ENCODE results near the gene RBM47. TPM values are rescaled to one million over a fixed set of nuclear protein-coding genes. Genes with fewer than 3 reads are reported as not detected.
A peak's percentile ranks its signal among the peaks of the same experiment; 100 is the strongest.
"Not testable (repeated sequence)": the region's sequence is repeated elsewhere in the genome, so short reads cannot be mapped to it uniquely, and the experiment has no call there.

The RBM47 gene
- total RNA-seq, 1 donor from 2014 or later = 37.8 TPM

DNA sequence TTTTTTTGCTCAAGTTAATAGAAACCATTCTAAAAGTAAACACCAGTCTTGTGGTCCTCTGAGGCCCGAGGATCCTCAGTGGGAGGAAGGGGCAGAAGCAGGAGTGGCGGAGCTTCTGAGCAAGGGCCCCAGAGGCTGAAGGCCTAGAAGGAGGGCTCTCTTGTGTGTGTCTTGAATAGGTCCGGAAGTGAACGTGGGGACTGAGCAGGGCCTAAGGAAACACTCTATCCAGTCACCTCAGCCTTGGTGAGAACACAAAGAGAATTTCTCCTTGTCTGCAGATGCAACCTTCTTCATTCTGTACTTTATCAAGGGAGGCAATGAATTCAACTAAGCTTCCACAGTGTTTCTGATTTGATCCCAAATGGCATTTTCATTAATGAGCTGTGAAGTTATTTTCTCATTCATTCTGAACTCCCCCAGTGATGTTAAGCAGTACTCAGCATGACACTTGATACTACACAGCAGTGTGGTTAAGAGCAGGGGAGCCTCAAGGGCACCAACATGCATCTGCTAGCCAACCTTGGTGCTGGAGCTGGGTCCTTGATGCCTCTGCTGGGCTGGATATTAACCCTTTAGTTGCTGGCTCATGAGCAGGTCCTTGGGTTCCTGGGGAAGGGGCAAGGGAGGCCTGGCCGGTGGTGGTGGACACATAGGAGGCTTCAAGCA, 64.7 kb downstream of the RBM47 start:
- H3K4me1 Mint-ChIP-seq = peaks cover 34% of the 10 kb centered on the region
- DNase-seq (ENCODE audit: low spot score in 2 of 2, unreplicated experiment in 2 of 2) = no peak
- TF ChIP-seq, protein P1, sequence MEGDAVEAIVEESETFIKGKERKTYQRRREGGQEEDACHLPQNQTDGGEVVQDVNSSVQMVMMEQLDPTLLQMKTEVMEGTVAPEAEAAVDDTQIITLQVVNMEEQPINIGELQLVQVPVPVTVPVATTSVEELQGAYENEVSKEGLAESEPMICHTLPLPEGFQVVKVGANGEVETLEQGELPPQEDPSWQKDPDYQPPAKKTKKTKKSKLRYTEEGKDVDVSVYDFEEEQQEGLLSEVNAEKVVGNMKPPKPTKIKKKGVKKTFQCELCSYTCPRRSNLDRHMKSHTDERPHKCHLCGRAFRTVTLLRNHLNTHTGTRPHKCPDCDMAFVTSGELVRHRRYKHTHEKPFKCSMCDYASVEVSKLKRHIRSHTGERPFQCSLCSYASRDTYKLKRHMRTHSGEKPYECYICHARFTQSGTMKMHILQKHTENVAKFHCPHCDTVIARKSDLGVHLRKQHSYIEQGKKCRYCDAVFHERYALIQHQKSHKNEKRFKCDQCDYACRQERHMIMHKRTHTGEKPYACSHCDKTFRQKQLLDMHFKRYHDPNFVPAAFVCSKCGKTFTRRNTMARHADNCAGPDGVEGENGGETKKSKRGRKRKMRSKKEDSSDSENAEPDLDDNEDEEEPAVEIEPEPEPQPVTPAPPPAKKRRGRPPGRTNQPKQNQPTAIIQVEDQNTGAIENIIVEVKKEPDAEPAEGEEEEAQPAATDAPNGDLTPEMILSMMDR (IDR thresholded peaks at IDR 0.05; ENCODE audit: unreplicated experiment) = no peak
- no peaks in the 10 kb centered on the region for H3K27me3 Mint-ChIP-seq (ENCODE audit: low read depth)
- H3K27ac Mint-ChIP-seq = peak overlapping the region; percentile 92
- H3K36me3 Mint-ChIP-seq = peaks cover 3% of the 10 kb centered on the region
- H3K9me3 Mint-ChIP-seq = no peaks in the 10 kb centered on the region
- H3K4me3 Mint-ChIP-seq = no peak overlapping the region

DNA sequence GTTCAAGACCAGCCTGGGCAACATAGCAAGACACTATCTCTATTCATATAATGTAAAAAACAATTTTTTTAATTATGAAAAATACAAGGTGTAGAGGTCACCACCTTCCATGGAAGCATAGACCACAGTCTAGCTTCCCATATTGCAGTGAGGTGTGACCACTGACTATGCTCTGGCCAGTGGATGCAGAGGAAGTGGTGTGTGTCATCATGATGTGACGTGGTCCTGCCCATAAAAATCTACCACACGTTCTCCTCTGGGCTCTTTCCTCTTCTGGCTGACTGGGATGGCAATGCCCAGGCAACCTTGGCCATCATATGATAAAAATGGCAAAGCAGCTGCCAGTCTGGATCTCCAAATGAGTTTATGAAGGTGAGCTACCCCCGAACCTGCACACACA, 65.7 kb downstream of the RBM47 start:
- no peaks in the 10 kb centered on the region for H3K27me3 Mint-ChIP-seq (ENCODE audit: low read depth)
- H3K4me1 Mint-ChIP-seq = peaks cover 42% of the 10 kb centered on the region
- H3K36me3 Mint-ChIP-seq = peaks cover 1% of the 10 kb centered on the region
- TF ChIP-seq, protein P1 (IDR thresholded peaks at IDR 0.05; ENCODE audit: unreplicated experiment) = no peak
- H3K27ac Mint-ChIP-seq = peak overlapping the region; percentile 92
- no peak for DNase-seq (ENCODE audit: low spot score in 2 of 2, unreplicated experiment in 2 of 2)
- no peaks in the 10 kb centered on the region for H3K9me3 Mint-ChIP-seq
- H3K4me3 Mint-ChIP-seq = no peak overlapping the region

DNA sequence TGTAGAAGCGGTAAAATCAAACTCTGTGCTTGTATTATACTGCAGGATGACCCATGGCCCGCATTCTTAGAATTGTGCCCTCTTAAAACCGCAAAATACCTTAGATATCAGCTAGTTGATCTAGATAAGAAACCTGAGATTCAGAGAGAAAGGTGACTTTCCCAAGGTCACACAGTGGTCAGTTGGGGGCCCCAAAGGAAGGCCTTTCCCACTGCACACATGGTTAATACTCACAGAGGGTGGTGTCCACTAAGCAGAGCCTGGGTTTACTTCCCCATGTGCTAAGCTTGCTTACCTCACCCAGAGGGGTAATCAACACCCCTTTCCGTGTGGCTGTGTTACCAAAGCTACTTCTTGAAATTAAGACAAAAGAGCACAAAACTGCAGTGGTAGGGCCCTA, 66.3 kb downstream of the RBM47 start:
- no peaks in the 10 kb centered on the region for H3K36me3 Mint-ChIP-seq
- no peaks in the 10 kb centered on the region for H3K27me3 Mint-ChIP-seq (ENCODE audit: low read depth)
- H3K27ac Mint-ChIP-seq = peak overlapping the region; percentile 86
- H3K9me3 Mint-ChIP-seq = no peaks in the 10 kb centered on the region
- H3K4me3 Mint-ChIP-seq = no peak overlapping the region
- TF ChIP-seq, protein P1 (IDR thresholded peaks at IDR 0.05; ENCODE audit: unreplicated experiment) = no peak
- peaks cover 44% of the 10 kb centered on the region for H3K4me1 Mint-ChIP-seq
- DNase-seq (ENCODE audit: low spot score in 2 of 2, unreplicated experiment in 2 of 2) = no peak

DNA sequence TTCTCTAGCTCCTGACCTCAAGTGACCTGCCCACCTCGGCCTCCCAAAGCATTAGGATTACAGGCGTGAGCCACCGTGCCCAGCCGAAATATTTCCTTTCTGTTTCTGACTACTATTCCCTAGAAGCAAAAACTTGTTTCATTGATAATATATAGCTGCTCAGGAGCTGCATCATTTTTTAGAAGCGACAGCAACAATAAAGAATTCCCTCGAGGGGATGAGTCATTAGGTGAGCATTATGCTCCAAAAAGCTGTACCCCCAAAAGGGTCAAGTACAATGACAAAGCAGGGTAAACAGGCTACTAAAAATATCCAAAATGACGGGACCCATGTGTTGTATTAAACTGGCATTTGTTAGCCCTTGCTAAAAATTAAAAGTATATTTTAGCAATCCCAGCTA, 67.0 kb downstream of the RBM47 start:
- H3K27ac Mint-ChIP-seq = peak overlapping the region; percentile 43
- H3K4me1 Mint-ChIP-seq = peaks cover 46% of the 10 kb centered on the region
- TF ChIP-seq, protein P1 (IDR thresholded peaks at IDR 0.05; ENCODE audit: unreplicated experiment) = no peak
- no peak overlapping the region for H3K4me3 Mint-ChIP-seq
- DNase-seq (ENCODE audit: low spot score in 2 of 2, unreplicated experiment in 2 of 2) = no peak
- no peaks in the 10 kb centered on the region for H3K36me3 Mint-ChIP-seq
- H3K9me3 Mint-ChIP-seq = no peaks in the 10 kb centered on the region
- H3K27me3 Mint-ChIP-seq (ENCODE audit: low read depth) = no peaks in the 10 kb centered on the region

DNA sequence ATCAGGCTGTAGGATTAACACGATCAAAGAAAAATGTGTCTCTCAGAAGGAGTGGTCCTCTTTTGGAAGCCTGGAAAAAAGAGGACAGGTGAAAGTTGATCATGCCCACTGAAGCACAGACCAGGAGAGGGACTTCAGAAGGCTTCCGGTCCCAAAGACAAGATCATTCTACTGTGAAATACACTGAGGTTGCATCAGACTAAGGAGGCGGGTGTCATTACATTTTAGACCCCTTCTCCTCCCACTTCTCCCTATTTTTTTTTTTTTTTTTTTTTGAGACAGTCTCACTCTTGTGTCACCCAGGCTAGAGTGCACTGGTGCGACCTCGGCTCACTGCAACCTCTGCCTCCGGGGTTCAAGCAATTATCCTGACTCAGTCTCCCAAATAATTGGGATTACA, 67.5 kb downstream of the RBM47 start:
- H3K36me3 Mint-ChIP-seq = peaks cover under 1% of the 10 kb centered on the region
- no peak for DNase-seq (ENCODE audit: low spot score in 2 of 2, unreplicated experiment in 2 of 2)
- H3K4me3 Mint-ChIP-seq = no peak overlapping the region
- H3K9me3 Mint-ChIP-seq = no peaks in the 10 kb centered on the region
- peaks cover 46% of the 10 kb centered on the region for H3K4me1 Mint-ChIP-seq
- H3K27ac Mint-ChIP-seq = no peak overlapping the region
- no peaks in the 10 kb centered on the region for H3K27me3 Mint-ChIP-seq (ENCODE audit: low read depth)
- TF ChIP-seq, protein P1 (IDR thresholded peaks at IDR 0.05; ENCODE audit: unreplicated experiment) = no peak

DNA sequence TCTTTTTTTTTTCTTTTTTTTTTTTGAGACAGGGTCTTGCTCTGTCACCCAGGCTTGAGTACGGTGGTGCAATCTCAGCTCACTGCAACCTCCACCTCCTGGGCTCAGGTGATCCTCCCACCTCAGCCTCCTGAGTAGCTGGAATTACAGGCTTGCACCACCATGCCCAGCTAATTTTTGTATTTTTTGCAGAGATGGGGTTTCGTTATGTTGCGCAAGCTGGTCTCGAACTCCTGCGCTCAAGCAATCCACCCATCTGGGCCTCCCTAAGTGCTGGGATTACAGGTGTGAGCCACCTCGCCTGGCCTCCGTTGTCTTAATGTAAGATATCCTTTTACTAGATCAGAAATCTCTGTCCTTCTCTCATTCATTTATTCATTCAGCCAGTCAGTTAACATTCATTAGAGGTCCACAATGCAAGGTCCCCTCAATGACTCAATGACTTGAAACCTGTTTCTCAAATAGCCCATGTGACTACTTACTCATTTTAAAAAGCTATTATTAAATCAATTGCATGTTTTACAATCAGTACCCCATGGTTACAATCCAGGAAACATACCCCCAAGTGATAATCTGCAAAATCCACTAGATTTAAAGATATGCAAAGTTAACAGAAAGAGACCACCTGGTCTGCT, 68.0 kb downstream of the RBM47 start:
- H3K27me3 Mint-ChIP-seq (ENCODE audit: low read depth); H3K4me3 Mint-ChIP-seq; DNase-seq (ENCODE audit: low spot score in 2 of 2, unreplicated experiment in 2 of 2); H3K27ac Mint-ChIP-seq; H3K9me3 Mint-ChIP-seq; H3K36me3 Mint-ChIP-seq: not testable (repeated sequence)
- peaks cover 46% of the 10 kb centered on the region for H3K4me1 Mint-ChIP-seq
